ENCODE results near the gene CRYGN.

The CRYGN gene

GRCh38 chr7:151379534-151380198 is 60.3 kb downstream of the CRYGN start:
- DNase-seq (ENCODE audit: low read depth): no peak

GRCh38 chr7:151379193-151379520 is 60.8 kb downstream of the CRYGN start:
- no peak for DNase-seq (ENCODE audit: low read depth)

Data from activated T-helper 1 cell treated with Interleukin-2 at 50 U/mL for 16 hours (primary cell).